Neural cell (in vitro differentiated cells): ENCODE results near the gene DNAH17.

Experiments
- EP300 ChIP-seq: fragments of 450-650 bp; conservative IDR thresholded peaks from 2 replicates; pipeline ENCODE4 v1.6.1; 2014; ENCODE audit warnings: antibody characterized with exemption, mild to moderate bottlenecking, moderate library complexity; ENCODE audit not compliant: poor library complexity, severe bottlenecking
- EZH2 ChIP-seq: fragments of 200-600, 300-800 bp; shearing (Covaris generic), sonication (generic); IDR thresholded peaks from 2 replicates; pipeline ENCODE4 v1.6.1; 2014; ENCODE audit warnings: antibody characterized with exemption, low read length, borderline replicate concordance, mild to moderate bottlenecking; ENCODE audit not compliant: insufficient read depth, poor library complexity, severe bottlenecking
- MXI1 ChIP-seq: fragments of 450-650 bp; conservative IDR thresholded peaks from 2 replicates; pipeline ENCODE4 v1.6.1; 2014; ENCODE audit warnings: antibody characterized with exemption, mild to moderate bottlenecking; ENCODE audit not compliant: poor library complexity, severe bottlenecking
- POLR2AphosphoS5 ChIP-seq: IDR thresholded peaks from 2 replicates; pipeline ENCODE4 v1.6.1; 2012
- RAD21 ChIP-seq: fragments of 450-650 bp; conservative IDR thresholded peaks from 2 replicates; pipeline ENCODE4 v1.6.1; 2014; ENCODE audit warnings: antibody characterized with exemption, mild to moderate bottlenecking, moderate library complexity
- TAF1 ChIP-seq: IDR thresholded peaks from 2 replicates; pipeline ENCODE4 v1.6.1; 2012; ENCODE audit warnings: low read depth
- TF ChIP-seq, protein P1 (sequence below): fragments of 450-650 bp; IDR thresholded peaks from 2 replicates; pipeline ENCODE4 v1.5.1; 2014; ENCODE audit warnings: antibody characterized with exemption, mild to moderate bottlenecking, moderate library complexity; ENCODE audit not compliant: poor library complexity, severe bottlenecking
- TF ChIP-seq, protein P2 (sequence below): IDR thresholded peaks from 2 replicates; pipeline ENCODE4 v1.6.1; 2012; ENCODE audit warnings: borderline replicate concordance

DNA sequence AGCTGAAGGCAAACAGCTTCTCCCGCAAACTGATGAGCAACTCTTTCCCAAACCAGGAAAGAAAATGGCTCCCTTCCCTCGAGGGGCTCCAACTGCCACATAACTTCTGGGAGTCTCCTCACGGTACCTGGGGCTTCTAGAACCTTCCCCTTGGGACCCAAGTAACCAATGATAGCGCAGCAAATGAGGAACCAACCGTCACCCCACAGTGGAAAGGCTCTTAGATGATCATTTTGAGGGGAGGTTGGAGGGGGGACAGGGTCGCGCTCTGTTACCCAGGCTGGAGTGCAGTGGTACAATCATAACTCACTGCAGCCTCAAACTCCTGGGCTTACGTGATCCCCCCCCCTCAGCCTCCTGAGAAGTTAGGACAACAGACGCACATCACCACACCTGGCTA lies at the start of gene DNAH17:
- TF ChIP-seq, protein P1, sequence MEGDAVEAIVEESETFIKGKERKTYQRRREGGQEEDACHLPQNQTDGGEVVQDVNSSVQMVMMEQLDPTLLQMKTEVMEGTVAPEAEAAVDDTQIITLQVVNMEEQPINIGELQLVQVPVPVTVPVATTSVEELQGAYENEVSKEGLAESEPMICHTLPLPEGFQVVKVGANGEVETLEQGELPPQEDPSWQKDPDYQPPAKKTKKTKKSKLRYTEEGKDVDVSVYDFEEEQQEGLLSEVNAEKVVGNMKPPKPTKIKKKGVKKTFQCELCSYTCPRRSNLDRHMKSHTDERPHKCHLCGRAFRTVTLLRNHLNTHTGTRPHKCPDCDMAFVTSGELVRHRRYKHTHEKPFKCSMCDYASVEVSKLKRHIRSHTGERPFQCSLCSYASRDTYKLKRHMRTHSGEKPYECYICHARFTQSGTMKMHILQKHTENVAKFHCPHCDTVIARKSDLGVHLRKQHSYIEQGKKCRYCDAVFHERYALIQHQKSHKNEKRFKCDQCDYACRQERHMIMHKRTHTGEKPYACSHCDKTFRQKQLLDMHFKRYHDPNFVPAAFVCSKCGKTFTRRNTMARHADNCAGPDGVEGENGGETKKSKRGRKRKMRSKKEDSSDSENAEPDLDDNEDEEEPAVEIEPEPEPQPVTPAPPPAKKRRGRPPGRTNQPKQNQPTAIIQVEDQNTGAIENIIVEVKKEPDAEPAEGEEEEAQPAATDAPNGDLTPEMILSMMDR, result no peak
- TF ChIP-seq POLR2AphosphoS5, result no peak
- TF ChIP-seq EZH2, result no peak
- TF ChIP-seq, protein P2, sequence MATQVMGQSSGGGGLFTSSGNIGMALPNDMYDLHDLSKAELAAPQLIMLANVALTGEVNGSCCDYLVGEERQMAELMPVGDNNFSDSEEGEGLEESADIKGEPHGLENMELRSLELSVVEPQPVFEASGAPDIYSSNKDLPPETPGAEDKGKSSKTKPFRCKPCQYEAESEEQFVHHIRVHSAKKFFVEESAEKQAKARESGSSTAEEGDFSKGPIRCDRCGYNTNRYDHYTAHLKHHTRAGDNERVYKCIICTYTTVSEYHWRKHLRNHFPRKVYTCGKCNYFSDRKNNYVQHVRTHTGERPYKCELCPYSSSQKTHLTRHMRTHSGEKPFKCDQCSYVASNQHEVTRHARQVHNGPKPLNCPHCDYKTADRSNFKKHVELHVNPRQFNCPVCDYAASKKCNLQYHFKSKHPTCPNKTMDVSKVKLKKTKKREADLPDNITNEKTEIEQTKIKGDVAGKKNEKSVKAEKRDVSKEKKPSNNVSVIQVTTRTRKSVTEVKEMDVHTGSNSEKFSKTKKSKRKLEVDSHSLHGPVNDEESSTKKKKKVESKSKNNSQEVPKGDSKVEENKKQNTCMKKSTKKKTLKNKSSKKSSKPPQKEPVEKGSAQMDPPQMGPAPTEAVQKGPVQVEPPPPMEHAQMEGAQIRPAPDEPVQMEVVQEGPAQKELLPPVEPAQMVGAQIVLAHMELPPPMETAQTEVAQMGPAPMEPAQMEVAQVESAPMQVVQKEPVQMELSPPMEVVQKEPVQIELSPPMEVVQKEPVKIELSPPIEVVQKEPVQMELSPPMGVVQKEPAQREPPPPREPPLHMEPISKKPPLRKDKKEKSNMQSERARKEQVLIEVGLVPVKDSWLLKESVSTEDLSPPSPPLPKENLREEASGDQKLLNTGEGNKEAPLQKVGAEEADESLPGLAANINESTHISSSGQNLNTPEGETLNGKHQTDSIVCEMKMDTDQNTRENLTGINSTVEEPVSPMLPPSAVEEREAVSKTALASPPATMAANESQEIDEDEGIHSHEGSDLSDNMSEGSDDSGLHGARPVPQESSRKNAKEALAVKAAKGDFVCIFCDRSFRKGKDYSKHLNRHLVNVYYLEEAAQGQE, result no peak
- no peak for TF ChIP-seq RAD21
- TF ChIP-seq EP300, result no peak
- no peak for TF ChIP-seq MXI1
- TF ChIP-seq TAF1, result no peak
